HG02571 (cell line): ENCODE results near the gene SLC26A1.

Experiments used
- ATAC-seq: cut with Tn5 transposase; IDR thresholded peaks from one replicate; pipeline ENCODE4 v1.9.1; 2021; ENCODE audit warnings: mild to moderate bottlenecking, moderate library complexity; ENCODE audit not compliant: unreplicated experiment

SLC26A1 gene

GRCh38 chr4:966266-967112 lies 26.7 kb downstream of the SLC26A1 start:
- no peak for ATAC-seq

- no peak for ATAC-seq
Measured at GRCh38 chr4:965766-966134, 27.5 kb downstream of the SLC26A1 start.

GRCh38 chr4:965048-965765 lies 28.0 kb downstream of the SLC26A1 start:
- ATAC-seq = no peak

- no peak for ATAC-seq
Measured at GRCh38 chr4:964346-965025, 28.7 kb downstream of the SLC26A1 start.

- no peak for ATAC-seq
Measured at GRCh38 chr4:963276-964225, 29.7 kb downstream of the SLC26A1 start.

- ATAC-seq = no peak
Measured at GRCh38 chr4:962231-963208, 30.7 kb downstream of the SLC26A1 start.

- no peak for ATAC-seq
Measured at GRCh38 chr4:961351-962230, 31.6 kb downstream of the SLC26A1 start.

GRCh38 chr4:960636-961350 lies 32.4 kb downstream of the SLC26A1 start:
- ATAC-seq = no peak

- no peak for ATAC-seq
Measured at GRCh38 chr4:960140-960635, 33.0 kb downstream of the SLC26A1 start.

- ATAC-seq = no peak
Measured at GRCh38 chr4:959338-960139, 33.7 kb downstream of the SLC26A1 start.

GRCh38 chr4:958696-959337 lies 34.4 kb downstream of the SLC26A1 start:
- ATAC-seq = no peak

- no peak for ATAC-seq
Measured at GRCh38 chr4:958314-958665, 34.9 kb downstream of the SLC26A1 start.

- ATAC-seq = no peak
Measured at GRCh38 chr4:957581-958313, 35.5 kb downstream of the SLC26A1 start.

- no peak for ATAC-seq
Measured at GRCh38 chr4:957231-957580, 36.0 kb downstream of the SLC26A1 start.

- ATAC-seq = no peak
Measured at GRCh38 chr4:956531-957230, 36.5 kb downstream of the SLC26A1 start.
